NCI-H345 (cell line): ENCODE data around the gene CD7.
A peak's percentile ranks its signal among the peaks of the same experiment; 100 is the strongest.

Source experiments
- DNase-seq: peaks from one replicate; lab custom pipeline; 2025; lab: John Stamatoyannopoulos, UW

The CD7 gene

GRCh38 chr17:82298538-82299421, 18.6 kb downstream of the CD7 start:
- no peak for DNase-seq

DNA sequence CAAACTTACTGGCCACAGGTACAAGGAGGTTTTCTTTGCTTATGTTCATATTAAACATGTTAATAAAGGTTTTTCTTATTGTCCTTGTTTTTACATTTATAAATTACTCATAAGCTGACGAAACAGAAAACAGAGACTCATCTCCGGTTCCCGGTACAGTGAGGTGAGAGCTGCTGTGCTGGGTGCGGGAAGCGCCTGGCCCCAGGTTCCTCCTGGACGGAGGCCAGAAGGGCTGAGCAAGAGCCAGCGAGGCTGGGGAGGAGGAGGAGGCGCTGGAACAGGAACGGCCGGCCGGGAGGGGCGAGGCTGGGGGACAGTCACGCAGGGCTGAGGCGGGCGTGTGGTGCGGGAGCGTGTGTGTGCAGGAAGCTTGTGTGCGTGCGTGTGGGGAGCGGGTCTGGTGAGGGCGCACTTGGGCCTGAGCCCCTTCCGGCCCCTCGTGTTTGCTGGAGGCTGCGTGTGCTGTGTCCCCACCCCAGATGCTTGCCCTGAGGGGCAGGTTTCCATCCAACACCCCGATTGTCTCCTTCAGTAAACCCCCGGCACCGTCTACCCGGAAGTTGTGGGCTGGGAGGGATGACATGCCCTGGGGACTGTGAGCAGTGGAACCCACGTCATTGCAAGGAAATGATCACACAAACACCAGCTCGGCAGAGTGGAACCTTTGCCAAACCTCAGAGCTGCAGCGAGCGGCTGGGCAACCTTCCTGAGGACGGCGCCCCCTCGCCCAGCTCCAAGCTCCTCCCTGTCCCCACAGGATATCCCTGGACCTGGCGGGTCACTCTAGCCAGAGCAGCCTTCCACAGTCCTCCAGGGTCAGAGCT, 19.5 kb downstream of the CD7 start:
- DNase-seq: peak; percentile 52

DNA sequence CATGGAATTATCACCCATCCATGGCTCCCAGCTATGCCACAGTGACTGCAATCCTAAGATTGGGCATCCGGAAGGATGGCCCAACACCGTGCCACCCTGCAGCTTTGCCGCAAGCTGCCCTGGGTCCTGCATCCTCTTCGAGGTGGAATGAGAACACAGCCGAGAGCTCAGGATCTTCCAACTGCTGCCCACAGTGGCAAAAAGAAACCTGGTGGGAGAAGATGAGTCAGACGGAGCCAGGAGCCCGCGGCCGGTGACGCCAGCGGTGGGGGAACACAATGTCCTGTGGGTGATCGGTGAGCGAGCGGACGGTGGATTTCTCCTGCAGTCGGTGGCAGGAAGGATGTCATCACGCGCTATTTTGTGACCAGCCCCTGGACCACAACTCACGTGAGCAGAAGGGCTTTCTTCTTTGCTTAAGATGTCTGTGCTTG, 20.1 kb downstream of the CD7 start:
- DNase-seq: no peak

GRCh38 chr17:82296511-82297279, 20.7 kb downstream of the CD7 start:
- no peak for DNase-seq

DNA sequence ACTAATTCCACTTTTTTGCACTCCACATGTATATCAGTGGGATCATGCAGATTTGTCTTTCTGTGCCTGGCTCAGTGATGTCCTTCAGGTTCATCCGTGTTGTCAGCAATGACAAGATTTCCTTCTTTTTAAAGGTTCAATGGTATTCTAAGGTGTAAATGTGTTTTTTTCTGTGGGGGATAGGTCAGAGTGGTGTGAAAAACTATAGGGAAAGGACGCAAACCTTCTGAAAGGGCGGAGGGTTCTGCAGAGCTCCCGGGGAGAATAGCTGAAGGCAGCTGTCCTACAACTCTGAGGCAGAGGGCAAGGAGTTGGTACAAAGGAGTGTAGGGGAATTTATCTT, 22.0 kb downstream of the CD7 start:
- DNase-seq: no peak

DNA sequence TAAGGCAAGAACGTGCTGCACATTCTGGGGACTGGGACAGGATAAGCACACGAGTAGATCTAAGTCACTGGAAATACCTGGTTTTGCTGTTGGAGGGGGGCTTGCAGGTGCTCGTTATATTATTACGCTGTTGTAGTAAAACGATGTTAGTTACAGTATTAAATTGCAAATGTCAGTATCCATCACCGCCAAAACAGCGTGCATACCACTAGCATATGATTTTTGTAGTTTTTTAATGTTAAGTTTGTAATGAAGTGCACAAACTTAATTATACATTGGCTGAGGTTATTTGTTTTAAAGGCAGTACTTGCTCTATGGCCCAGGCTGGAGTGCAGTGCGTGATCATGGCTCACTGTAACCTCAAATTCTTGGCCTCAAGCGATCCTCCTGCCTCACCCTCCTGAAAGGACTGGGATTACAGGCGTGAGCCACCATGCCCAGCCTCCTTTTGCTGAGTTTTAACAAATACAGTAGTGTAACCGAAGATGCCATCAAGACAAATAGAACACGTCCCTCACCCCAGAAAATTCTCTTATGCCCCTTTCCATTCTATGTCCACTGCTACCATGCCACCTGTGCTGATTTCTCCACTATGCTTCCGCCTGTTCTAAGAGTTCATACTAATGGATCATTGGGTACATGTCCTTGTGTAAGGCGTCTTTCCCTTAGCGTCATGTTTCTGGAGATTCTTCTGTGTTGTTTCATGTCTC, 23.2 kb downstream of the CD7 start:
- no peak for DNase-seq

DNA sequence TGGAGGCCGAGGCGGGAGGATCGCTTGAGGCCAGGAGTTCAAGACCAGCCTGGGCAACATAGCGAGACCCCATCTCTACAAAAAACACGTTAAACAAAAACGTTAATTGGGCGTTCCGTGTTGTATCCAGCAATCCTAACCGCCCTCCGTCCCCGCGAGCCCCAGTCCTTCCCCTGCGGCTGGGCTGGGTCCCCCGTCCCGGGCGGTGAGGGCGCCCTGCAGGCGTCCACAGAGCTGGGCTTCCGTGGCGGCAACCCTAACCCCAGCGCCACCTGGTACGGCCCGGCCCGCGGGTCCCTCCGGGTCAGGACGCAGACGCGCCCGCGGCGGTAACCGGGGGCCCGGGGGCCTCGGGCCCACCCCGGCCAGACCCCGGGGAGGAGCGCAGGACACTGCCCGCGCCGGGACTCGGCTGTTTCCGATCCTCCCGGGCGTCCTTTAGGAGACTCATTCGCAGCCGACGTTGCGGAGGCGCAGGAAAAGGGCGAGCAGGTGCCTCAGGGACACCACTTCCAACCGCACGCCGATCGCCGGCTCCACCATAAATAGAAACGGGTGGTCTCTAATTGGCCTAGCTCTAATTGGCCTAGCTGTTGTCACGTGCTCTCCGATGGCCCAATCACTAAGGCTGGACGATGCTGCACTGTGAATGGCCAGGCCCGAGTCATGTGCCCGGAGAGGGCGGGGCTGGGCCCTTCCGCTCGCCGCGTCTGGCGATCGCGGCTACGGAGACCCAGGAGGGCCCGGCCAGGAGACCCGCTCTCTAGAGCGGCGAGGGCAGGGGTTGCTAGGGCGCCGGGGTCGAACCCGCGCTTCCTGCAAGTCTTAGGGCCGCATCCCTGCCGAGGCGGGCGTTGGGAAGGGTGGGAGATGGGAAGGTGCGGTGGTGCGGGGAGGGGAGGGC, 24.9 kb downstream of the CD7 start:
- peak; percentile 100 for DNase-seq

GRCh38 chr17:82291582-82292250, 25.7 kb downstream of the CD7 start:
- no peak for DNase-seq

DNA sequence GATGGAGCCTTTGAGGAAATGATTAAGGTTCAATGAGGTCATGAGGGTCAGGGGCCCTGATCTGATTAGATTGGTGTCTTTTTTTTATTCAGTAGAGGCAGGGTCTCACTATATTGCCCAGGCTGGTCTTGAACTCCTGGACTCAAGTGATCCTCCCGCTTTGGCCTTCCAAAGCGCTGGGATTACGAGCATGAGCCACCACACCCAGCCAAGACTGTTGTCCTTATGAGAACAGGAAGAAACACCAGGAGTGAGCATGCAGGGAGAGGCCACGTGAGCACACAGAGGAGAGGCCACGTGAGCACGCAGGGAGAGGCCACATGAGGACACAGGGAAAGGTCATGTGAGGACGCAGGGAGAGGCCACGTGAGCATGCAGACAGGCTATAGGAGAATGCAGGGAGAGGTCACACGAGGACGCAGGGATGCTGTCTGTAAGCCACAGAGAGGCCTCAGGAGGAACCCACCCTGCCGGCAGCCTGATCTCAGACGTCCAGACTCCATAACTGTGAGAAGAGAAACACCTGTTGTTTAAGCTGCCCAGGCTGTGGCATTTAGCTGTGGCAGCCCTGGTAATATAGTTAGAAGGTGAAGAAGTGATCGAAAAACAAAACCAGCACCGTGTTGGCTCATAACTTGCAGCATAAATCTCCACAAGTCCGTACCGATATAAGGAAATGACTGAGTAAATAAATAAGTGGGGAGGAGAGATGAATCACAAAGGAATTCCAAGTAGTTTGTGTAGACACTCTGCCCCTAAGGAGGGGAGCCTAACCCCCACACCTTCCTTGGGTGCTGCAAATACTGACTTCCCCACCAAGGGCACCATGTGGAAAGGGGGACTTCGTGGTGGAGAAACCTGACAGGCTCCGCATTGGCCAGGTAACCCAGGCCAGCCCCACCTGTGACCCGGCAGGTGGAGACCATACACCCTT, 29.3 kb downstream of the CD7 start:
- no peak for DNase-seq

GRCh38 chr17:82287013-82287867, 30.2 kb downstream of the CD7 start:
- DNase-seq: no peak

DNA sequence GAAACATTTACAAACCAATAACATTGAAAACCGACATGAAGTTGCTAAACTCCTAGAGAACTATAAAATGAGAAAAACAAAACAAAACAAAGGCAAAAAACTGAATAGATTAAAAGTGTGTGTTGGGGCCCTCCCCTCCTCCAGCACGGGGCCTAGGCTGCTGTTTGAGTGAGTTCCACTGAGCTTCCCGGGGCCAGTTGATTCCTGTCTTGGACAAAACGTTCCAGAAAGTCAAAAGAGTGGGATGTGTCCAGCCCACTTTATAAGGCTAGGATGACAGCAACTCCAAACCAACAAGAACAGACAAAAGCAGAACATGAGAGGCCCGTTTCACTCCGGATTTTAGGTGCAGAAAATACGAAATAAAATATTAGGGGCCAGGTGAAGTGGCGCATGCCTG, 32.3 kb downstream of the CD7 start:
- DNase-seq: no peak

DNA sequence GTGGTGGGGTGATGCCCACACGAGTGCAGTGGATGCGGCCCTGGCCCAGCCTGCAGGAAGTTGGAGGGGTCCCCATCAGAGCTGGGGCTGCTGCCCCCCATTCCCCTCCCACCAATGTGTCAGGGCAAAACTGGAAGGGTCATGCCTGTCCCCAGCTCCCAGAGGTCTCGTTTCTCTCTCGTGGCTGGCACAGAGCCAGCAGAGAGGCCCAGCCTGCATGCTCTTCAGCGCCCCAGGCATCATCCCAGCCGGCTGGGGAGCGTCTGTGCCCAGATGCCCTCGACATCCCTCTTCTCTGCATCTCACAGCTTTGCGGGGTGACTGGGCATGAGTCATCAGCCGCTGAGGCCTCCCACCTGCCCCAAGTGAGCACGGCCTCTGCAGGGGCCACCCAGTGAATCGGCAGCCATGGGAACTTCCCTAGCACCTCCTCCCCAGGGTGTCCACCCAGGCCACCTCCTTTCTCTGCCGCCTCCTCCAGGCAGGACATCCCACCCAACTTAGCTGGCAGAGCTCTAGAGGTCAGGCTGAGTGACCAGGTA, 34.1 kb downstream of the CD7 start:
- peak; percentile 89 for DNase-seq

DNA sequence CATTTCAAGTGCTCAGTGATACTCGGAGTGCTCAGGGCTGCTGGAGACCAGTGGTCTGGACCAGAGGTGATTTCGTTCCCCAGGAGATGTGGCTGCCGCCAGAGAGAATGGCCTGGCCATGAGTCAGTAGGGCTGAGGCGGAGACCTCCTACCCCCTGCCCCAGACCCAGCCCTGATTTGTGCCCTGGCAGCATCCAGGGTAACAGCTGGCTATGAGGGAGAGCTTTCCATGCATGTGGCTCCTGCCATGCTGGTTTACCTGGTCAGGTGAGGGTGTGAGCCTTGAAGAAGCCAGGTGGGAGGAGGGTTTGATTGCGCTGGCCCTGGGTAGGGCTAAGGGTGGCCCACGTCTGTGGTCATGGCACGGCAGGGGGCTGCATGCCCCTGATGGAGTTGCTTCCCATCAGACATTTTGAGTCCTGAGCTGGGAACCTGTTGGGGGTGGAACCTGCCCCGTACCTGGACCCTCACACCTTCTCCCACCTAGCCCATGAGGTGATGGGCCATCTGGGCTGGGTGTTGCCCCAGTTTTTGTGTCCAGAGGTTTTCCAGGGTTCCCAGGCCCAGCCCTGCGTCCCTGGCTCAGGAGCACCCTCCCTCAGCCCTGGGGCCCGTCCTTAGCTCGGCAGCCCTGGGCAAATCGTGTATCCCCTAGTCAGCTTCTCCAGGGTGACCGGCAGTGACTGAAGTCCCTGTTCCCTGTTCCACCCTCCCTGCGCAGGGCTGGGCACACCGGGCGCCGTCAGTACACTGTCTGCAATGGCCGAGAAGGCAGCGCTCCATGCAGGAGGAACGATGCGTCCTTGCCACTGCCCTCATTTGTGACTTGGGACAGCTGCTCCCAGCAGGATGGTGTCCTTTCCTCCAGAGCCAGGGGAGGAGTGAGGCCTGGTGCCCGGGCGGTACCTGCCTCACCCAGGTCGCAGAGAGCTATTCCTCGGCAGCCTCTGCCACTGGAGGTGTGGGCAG, 34.9 kb downstream of the CD7 start:
- DNase-seq: no peak

DNA sequence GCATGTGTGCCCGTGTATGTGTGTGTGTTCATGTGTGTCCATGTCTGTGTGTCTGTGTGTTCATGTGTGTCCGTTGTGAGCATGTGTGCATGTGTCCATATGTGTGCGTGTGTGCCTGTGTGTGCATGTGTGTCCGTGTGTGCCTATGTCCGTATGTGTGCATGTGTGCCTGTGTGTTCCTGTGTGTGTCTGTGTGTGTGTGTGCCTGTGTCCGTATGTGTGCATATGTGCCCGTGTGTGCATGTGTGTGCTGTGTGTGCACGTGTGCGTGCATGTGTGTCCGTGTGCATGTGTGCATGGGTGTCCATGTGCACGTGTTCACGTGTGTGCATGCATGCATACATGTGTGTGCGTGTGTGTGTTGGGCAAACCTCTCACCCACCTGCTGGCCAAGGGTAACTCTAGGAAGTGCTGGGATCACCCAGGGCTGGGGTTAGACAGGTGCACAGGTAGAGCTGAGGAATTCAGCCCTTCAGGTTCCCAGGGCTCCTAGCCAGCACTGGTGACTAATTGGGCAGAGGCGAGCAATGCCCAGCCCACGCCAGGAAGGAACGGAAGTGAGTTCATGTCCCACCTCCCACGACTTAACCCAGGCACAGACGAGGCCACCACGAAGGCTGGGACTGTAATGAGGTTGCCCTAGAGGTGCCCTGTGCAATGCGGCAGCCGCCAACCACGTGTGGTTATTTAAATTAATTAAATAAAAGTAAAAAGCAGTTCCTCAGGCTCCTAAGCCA, 35.7 kb downstream of the CD7 start:
- no peak for DNase-seq

DNA sequence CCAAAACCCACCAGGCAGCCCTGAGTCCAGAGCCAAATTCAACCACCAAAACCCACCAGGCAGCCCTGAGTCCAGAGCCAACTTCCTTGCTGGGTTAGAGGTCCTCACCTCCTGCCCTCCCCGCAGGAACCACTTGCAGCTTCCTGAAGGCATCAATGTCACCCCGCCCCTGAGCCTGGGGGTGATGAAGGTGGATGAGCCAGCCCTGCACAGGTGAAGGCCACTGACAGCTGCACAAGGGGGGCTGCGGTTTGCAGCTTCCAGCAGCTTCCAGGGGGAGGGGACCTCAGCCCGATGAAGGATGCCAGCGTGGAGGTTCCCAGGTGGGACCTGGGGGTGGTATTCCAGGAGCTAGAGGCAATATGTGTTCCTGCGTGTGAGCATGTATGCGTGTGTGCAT, 36.3 kb downstream of the CD7 start:
- DNase-seq: no peak

- no peak for DNase-seq
Measured at GRCh38 chr17:82280537-82280936, 36.9 kb downstream of the CD7 start.
